ENCODE measurements around the gene ORAI3. TPM values are rescaled to one million over a fixed set of nuclear protein-coding genes. Genes with fewer than 3 reads are reported as not detected.

Gene ORAI3
- total RNA-seq, 1 experiment from 2014 or later = 10.5 TPM

Small RNA genes lying within 50 kb of the gene (small RNA-seq; reads per million reads assigned to genes)
- not detected for gene AC135048.1

Other genes with a start within 250 kb of the ORAI3 start
- gene SRCAP, start 249.9 kb upstream of the ORAI3 start, total RNA-seq (2014; rRNA removed; shearing (Covaris generic)) = 17.3 and 22.9 TPM in 2 replicates
- 24.8 and 25.7 TPM in 2 replicates for gene PHKG2, start 200.6 kb upstream of the ORAI3 start, total RNA-seq (2014; rRNA removed; shearing (Covaris generic))
- 5.7 and 5.9 TPM in 2 replicates for gene CFAP119, start 187.0 kb upstream of the ORAI3 start, total RNA-seq (2014; rRNA removed; shearing (Covaris generic))
- gene RNF40, start 186.7 kb upstream of the ORAI3 start, total RNA-seq (2014; rRNA removed; shearing (Covaris generic)) = 96.2 and 104 TPM in 2 replicates
- 14.5 and 15.9 TPM in 2 replicates for gene ZNF629, start 161.9 kb upstream of the ORAI3 start, total RNA-seq (2014; rRNA removed; shearing (Covaris generic))
- gene BCL7C, start 55.0 kb upstream of the ORAI3 start, total RNA-seq (2014; rRNA removed; shearing (Covaris generic)) = 42.5 and 56.2 TPM in 2 replicates
- gene CTF1, start 52.5 kb upstream of the ORAI3 start, total RNA-seq (2014; rRNA removed; shearing (Covaris generic)) = not detected in 2 replicates
- gene FBXL19, start 25.5 kb upstream of the ORAI3 start, total RNA-seq (2014; rRNA removed; shearing (Covaris generic)) = 61.1 and 70.8 TPM in 2 replicates
- gene SETD1A, start 8.7 kb downstream of the ORAI3 start, total RNA-seq (2014; rRNA removed; shearing (Covaris generic)) = 3.1 and 5.3 TPM in 2 replicates
- 7.3 and 8.9 TPM in 2 replicates for gene HSD3B7, start 36.1 kb downstream of the ORAI3 start, total RNA-seq (2014; rRNA removed; shearing (Covaris generic))
- 1.0 and 2.1 TPM in 2 replicates for gene STX1B, start 61.6 kb downstream of the ORAI3 start, total RNA-seq (2014; rRNA removed; shearing (Covaris generic))
- gene STX4, start 84.5 kb downstream of the ORAI3 start, total RNA-seq (2014; rRNA removed; shearing (Covaris generic)) = 37.9 and 43.7 TPM in 2 replicates
- gene ZNF668, start 125.2 kb downstream of the ORAI3 start, total RNA-seq (2014; rRNA removed; shearing (Covaris generic)) = 16.9 and 21.5 TPM in 2 replicates
- gene ZNF646, start 125.4 kb downstream of the ORAI3 start, total RNA-seq (2014; rRNA removed; shearing (Covaris generic)) = 14.0 and 24.8 TPM in 2 replicates
- gene PRSS53, start 139.9 kb downstream of the ORAI3 start, total RNA-seq (2014; rRNA removed; shearing (Covaris generic)) = 0.72 and 0.80 TPM in 2 replicates
- 104 and 114 TPM in 2 replicates for gene VKORC1, start 145.7 kb downstream of the ORAI3 start, total RNA-seq (2014; rRNA removed; shearing (Covaris generic))
- 56.4 and 66.0 TPM in 2 replicates for gene BCKDK, start 159.3 kb downstream of the ORAI3 start, total RNA-seq (2014; rRNA removed; shearing (Covaris generic))
- 57.0 and 62.1 TPM in 2 replicates for gene KAT8, start 168.6 kb downstream of the ORAI3 start, total RNA-seq (2014; rRNA removed; shearing (Covaris generic))
- gene PRSS8, start 186.7 kb downstream of the ORAI3 start, total RNA-seq (2014; rRNA removed; shearing (Covaris generic)) = not detected in 2 replicates
- gene PRSS36, start 201.0 kb downstream of the ORAI3 start, total RNA-seq (2014; rRNA removed; shearing (Covaris generic)) = 0.77 and 2.0 TPM in 2 replicates
- 21.7 and 34.0 TPM in 2 replicates for gene FUS, start 231.1 kb downstream of the ORAI3 start, total RNA-seq (2014; rRNA removed; shearing (Covaris generic))